ENCODE data around the gene PXDN. TPM values are rescaled to one million over a fixed set of nuclear protein-coding genes. Genes with fewer than 3 reads are reported as not detected.

Gene PXDN
- total and polyA plus RNA-seq, 2 of the 4 experiments (the other 2 are of a cell fraction), result 153 to 332 TPM

DNA sequence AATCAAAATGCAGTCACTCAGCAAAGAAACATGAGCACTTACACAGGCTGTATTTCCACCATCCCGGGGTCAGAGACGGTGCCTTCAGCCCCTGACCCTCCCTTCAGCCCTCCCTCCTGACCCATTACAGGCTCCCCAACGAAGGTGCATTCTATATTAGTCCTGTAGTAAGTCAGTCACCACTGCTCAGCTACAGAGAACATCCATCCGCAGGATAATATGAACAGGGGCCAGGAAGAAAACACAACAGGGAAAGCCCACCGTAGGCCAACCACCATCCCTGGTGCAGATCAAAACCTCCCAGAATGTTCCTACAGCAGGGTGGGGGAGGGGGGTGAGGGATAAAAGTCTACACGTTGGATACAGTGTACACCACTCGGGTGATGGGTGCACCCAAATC lies 15.1 kb downstream of the PXDN start:
- 10% methylated on average over 2 of the region's 7 CpGs; no CpG with 5 or more reads in 1 of the 2 experiments for WGBS, 2 experiments (ENCODE audit: extremely low coverage in 2 of 2, insufficient read length in 1 of 2)
- Histone ChIP-seq H3K18ac (ENCODE audit: low read depth, low read length) (peak overlapping the region; percentile 79), H3K4me3 (ENCODE audit: insufficient read depth, low read depth, low read length) (no peak overlapping the region), H3K14ac (replicated peaks; ENCODE audit: low read depth, low read length) (peak overlapping the region; percentile 20), H3K4me2 (ENCODE audit: low read depth, low read length) (peak overlapping the region; percentile 72), H3K56ac (ENCODE audit: extremely low read depth, insufficient read depth, low read length) (peak overlapping the region; percentile 27; the same call in 1 of the 2 replicates), H2AK5ac (ENCODE audit: low read depth, low read length) (peak overlapping the region; percentile 82), H3K4ac (ENCODE audit: low read depth, low read length) (peak overlapping the region; percentile 89), H4K5ac (ENCODE audit: low read depth, low read length) (peak overlapping the region; percentile 58; the same call in 1 of the 2 replicates), H3K9me3 (ENCODE audit: control insufficient read depth, insufficient read depth, low read length) (no peaks in the 10 kb centered on the region), H4K8ac (ENCODE audit: low read depth in 2 of 2, low read length in 2 of 2) (peak overlapping the region; percentile 33 to 71), H2BK15ac (ENCODE audit: low read depth, low read length) (peak overlapping the region; percentile 51; the same call in 2 of the 3 replicates), H3K27ac (ENCODE audit: insufficient read depth, low read length) (peak overlapping the region; percentile 85), H2BK5ac (ENCODE audit: low read depth, low read length, poor library complexity, severe bottlenecking) (peak overlapping the region; percentile 66), H3K27me3 (ENCODE audit: control insufficient read depth, insufficient read depth, low read length) (no peaks in the 10 kb centered on the region), H2AK9ac (replicated peaks; ENCODE audit: low read depth, low read length, poor library complexity) (peak overlapping the region; percentile 21), H3K79me1 (ENCODE audit: low read depth in 1 of 2, low read length in 2 of 2) (peaks cover 4 to 45% of the 10 kb centered on the region in 2 experiments; a peak in 3 of 4 replicates), H3K36me3 (ENCODE audit: control insufficient read depth, insufficient read depth, low read length) (peaks cover 3% of the 10 kb centered on the region; the same call in 1 of the 2 replicates), H3K4me1 (ENCODE audit: control insufficient read depth, insufficient read depth, low read length) (peaks cover 34% of the 10 kb centered on the region), H3K9ac (ENCODE audit: low read depth, low read length) (peak overlapping the region; percentile 72), H2AFZ (replicated peaks; ENCODE audit: low read length, poor library complexity) (no peak overlapping the region), H4K91ac (ENCODE audit: insufficient read depth, low read depth, low read length) (peak overlapping the region; percentile 64), H2BK20ac (ENCODE audit: low read depth, low read length) (peak overlapping the region; percentile 40), H4K20me1 (ENCODE audit: insufficient read depth, low read length) (peaks cover 60% of the 10 kb centered on the region), H2BK120ac (ENCODE audit: low read depth, low read length) (peak overlapping the region; percentile 48), H3K9me1 (ENCODE audit: insufficient read depth, low read length) (peaks cover 23% of the 10 kb centered on the region), H3K23ac (ENCODE audit: low read depth, low read length) (peak overlapping the region; percentile 94)
- ChIA-PET POLR2A (ENCODE audit: unreplicated experiment) (no interaction called here), CTCF (no interaction called here)
- DNase-seq (no peak), ATAC-seq (ENCODE audit: low read depth) (no peak)
- dilution Hi-C loops (cut with HindIII; ENCODE audit: low sequenced_read_pairs, unreplicated experiment) (no loop called here), intact Hi-C loops (cut with micrococcal nuclease) (no loop called here), in situ Hi-C loops (cut with MboI; ENCODE audit: low sequenced_read_pairs) (no loop called here)
- BruUV-seq (replicated peaks), result no TSS peak
- TF ChIP-seq, protein P1, sequence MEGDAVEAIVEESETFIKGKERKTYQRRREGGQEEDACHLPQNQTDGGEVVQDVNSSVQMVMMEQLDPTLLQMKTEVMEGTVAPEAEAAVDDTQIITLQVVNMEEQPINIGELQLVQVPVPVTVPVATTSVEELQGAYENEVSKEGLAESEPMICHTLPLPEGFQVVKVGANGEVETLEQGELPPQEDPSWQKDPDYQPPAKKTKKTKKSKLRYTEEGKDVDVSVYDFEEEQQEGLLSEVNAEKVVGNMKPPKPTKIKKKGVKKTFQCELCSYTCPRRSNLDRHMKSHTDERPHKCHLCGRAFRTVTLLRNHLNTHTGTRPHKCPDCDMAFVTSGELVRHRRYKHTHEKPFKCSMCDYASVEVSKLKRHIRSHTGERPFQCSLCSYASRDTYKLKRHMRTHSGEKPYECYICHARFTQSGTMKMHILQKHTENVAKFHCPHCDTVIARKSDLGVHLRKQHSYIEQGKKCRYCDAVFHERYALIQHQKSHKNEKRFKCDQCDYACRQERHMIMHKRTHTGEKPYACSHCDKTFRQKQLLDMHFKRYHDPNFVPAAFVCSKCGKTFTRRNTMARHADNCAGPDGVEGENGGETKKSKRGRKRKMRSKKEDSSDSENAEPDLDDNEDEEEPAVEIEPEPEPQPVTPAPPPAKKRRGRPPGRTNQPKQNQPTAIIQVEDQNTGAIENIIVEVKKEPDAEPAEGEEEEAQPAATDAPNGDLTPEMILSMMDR (conservative IDR thresholded peaks at IDR 0.05; ENCODE audit: low read depth, low read length), result no peak
- TF ChIP-seq CHD1 (IDR thresholded peaks at IDR 0.05; ENCODE audit: low read depth, low read length) (no peak), POLR2A (IDR thresholded peaks at IDR 0.05; ENCODE audit: low read depth, low read length) (peak; percentile 45; the same call in 1 of the 2 replicates)
- TF ChIP-seq, protein P2, sequence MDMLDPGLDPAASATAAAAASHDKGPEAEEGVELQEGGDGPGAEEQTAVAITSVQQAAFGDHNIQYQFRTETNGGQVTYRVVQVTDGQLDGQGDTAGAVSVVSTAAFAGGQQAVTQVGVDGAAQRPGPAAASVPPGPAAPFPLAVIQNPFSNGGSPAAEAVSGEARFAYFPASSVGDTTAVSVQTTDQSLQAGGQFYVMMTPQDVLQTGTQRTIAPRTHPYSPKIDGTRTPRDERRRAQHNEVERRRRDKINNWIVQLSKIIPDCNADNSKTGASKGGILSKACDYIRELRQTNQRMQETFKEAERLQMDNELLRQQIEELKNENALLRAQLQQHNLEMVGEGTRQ (IDR thresholded peaks at IDR 0.05; ENCODE audit: low read depth, low read length), result no peak
